ENCODE measurements around the gene CBFA2T2. TPM values are rescaled to one million over a fixed set of nuclear protein-coding genes. Genes with fewer than 3 reads are reported as not detected.
A peak's percentile ranks its signal among the peaks of the same experiment; 100 is the strongest.

Gene CBFA2T2
- total RNA-seq, 2 experiments from 2014 or later, result 12.3 to 16.8 TPM

GRCh38 chr20:33655164-33655563 is 165.3 kb downstream of the CBFA2T2 start:
- peaks cover 22% of the 10 kb centered on the region for H3K4me1 Mint-ChIP-seq

GRCh38 chr20:33656010-33656782 is 166.3 kb downstream of the CBFA2T2 start:
- Mint-ChIP-seq H3K9me3 (ENCODE audit: low read depth) (no peaks in the 10 kb centered on the region), H3K4me3 (no peak overlapping the region), H3K36me3 (no peaks in the 10 kb centered on the region), H3K27me3 (no peaks in the 10 kb centered on the region), H3K27ac (no peak overlapping the region), H3K4me1 (peaks cover 22% of the 10 kb centered on the region)
- no peak for ATAC-seq
- DNase-seq, result no peak
- CTCF ChIA-PET, result interaction anchor here (1.2 to 7.7 kb wide), 2 partner anchors 10 to 199 kb away, joined by 4 to 67 read pairs; partner anchors contain the start of genes ACTL10 and C20orf144

More at GRCh38 chr20:33655164-33655563, 165.3 kb downstream of the CBFA2T2 start:
- Mint-ChIP-seq H3K36me3 (no peaks in the 10 kb centered on the region), H3K27me3 (no peaks in the 10 kb centered on the region), H3K9me3 (ENCODE audit: low read depth) (no peaks in the 10 kb centered on the region), H3K27ac (no peak overlapping the region), H3K4me3 (no peak overlapping the region)
- ATAC-seq (no peak), DNase-seq (no peak)
- CTCF ChIA-PET, result interaction anchor here (0.6 to 7.7 kb wide), 2 partner anchors 11 to 140 kb away, joined by 4 to 67 read pairs; partner anchors contain the start of genes ACTL10 and C20orf144

GRCh38 chr20:33656783-33657703 is 167.1 kb downstream of the CBFA2T2 start:
- peaks cover 14% of the 10 kb centered on the region for H3K4me1 Mint-ChIP-seq
- CTCF ChIA-PET, result interaction anchor here (1.2 to 7.7 kb wide), 2 partner anchors 9 to 200 kb away, joined by 4 to 67 read pairs; partner anchors contain the start of genes ACTL10 and C20orf144
- ATAC-seq, result no peak
- no peak for DNase-seq
- H3K27me3 Mint-ChIP-seq, result no peaks in the 10 kb centered on the region
- no peaks in the 10 kb centered on the region for H3K9me3 Mint-ChIP-seq (ENCODE audit: low read depth)
- no peaks in the 10 kb centered on the region for H3K36me3 Mint-ChIP-seq
- H3K27ac Mint-ChIP-seq, result no peak overlapping the region
- no peak overlapping the region for H3K4me3 Mint-ChIP-seq

GRCh38 chr20:33657704-33658095 is 167.8 kb downstream of the CBFA2T2 start:
- CTCF ChIA-PET, result interaction anchor here (7.7 kb wide), 1 partner anchor 8 kb away, joined by 67 read pairs; the partner anchor contains the start of genes ACTL10 and C20orf144
- Mint-ChIP-seq H3K36me3 (no peaks in the 10 kb centered on the region), H3K4me3 (no peak overlapping the region), H3K27ac (no peak overlapping the region), H3K4me1 (peaks cover 12% of the 10 kb centered on the region), H3K9me3 (ENCODE audit: low read depth) (no peaks in the 10 kb centered on the region), H3K27me3 (no peaks in the 10 kb centered on the region)
- no peak for DNase-seq
- no peak for ATAC-seq

GRCh38 chr20:33658510-33658909 is 168.6 kb downstream of the CBFA2T2 start:
- Mint-ChIP-seq H3K4me3 (no peak overlapping the region), H3K9me3 (ENCODE audit: low read depth) (no peaks in the 10 kb centered on the region), H3K27ac (no peak overlapping the region), H3K4me1 (peaks cover 9% of the 10 kb centered on the region), H3K27me3 (no peaks in the 10 kb centered on the region), H3K36me3 (no peaks in the 10 kb centered on the region)
- DNase-seq (no peak), ATAC-seq (no peak)
- CTCF ChIA-PET, result interaction anchor here (7.7 kb wide), 1 partner anchor 7 kb away, joined by 67 read pairs; the partner anchor contains the start of genes ACTL10 and C20orf144

GRCh38 chr20:33658929-33659328 is 169.0 kb downstream of the CBFA2T2 start:
- H3K36me3 Mint-ChIP-seq, result no peaks in the 10 kb centered on the region
- CTCF ChIA-PET, result interaction anchor here (7.7 kb wide), 1 partner anchor 7 kb away, joined by 67 read pairs; the partner anchor contains the start of genes ACTL10 and C20orf144
- DNase-seq, result no peak
- no peaks in the 10 kb centered on the region for H3K9me3 Mint-ChIP-seq (ENCODE audit: low read depth)
- H3K27me3 Mint-ChIP-seq, result no peaks in the 10 kb centered on the region
- no peak overlapping the region for H3K27ac Mint-ChIP-seq
- no peak overlapping the region for H3K4me3 Mint-ChIP-seq
- H3K4me1 Mint-ChIP-seq, result peaks cover 9% of the 10 kb centered on the region
- no peak for ATAC-seq

GRCh38 chr20:33659341-33660034 is 169.6 kb downstream of the CBFA2T2 start:
- Mint-ChIP-seq H3K4me3 (no peak overlapping the region), H3K27ac (no peak overlapping the region), H3K36me3 (no peaks in the 10 kb centered on the region), H3K9me3 (ENCODE audit: low read depth) (no peaks in the 10 kb centered on the region), H3K4me1 (peaks cover 14% of the 10 kb centered on the region), H3K27me3 (no peaks in the 10 kb centered on the region)
- DNase-seq (no peak), ATAC-seq (no peak)
- CTCF ChIA-PET, result no interaction called here

- peaks cover 20% of the 10 kb centered on the region for H3K4me1 Mint-ChIP-seq
- H3K27ac Mint-ChIP-seq, result no peak overlapping the region
- no peak overlapping the region for H3K4me3 Mint-ChIP-seq
- DNase-seq (no peak), ATAC-seq (no peak)
- no peaks in the 10 kb centered on the region for H3K9me3 Mint-ChIP-seq (ENCODE audit: low read depth)
- H3K36me3 Mint-ChIP-seq, result no peaks in the 10 kb centered on the region
- H3K27me3 Mint-ChIP-seq, result no peaks in the 10 kb centered on the region
- CTCF ChIA-PET, result no interaction called here
These were observed 170.3 kb downstream of the CBFA2T2 start for GRCh38 chr20:33660035-33660684.

GRCh38 chr20:33660685-33661058 is 170.8 kb downstream of the CBFA2T2 start:
- Mint-ChIP-seq H3K27ac (no peak overlapping the region), H3K4me1 (peaks cover 25% of the 10 kb centered on the region), H3K9me3 (ENCODE audit: low read depth) (no peaks in the 10 kb centered on the region), H3K4me3 (no peak overlapping the region), H3K27me3 (no peaks in the 10 kb centered on the region), H3K36me3 (no peaks in the 10 kb centered on the region)
- CTCF ChIA-PET, result interaction anchor here (0.8 kb wide), 1 partner anchor 203 kb away, joined by 3 read pairs; no protein-coding TSS in a partner anchor
- DNase-seq (no peak), ATAC-seq (no peak)

GRCh38 chr20:33662172-33662571 is 172.3 kb downstream of the CBFA2T2 start, which contains the start of gene C20orf144:
Gene C20orf144 (plus strand): TSS chr20:33662327. CDS start chr20:33662346, 19 bp downstream.
- H3K27me3 Mint-ChIP-seq, result no peaks in the 10 kb centered on the region
- ATAC-seq, result no peak
- no peaks in the 10 kb centered on the region for H3K36me3 Mint-ChIP-seq
- H3K4me3 Mint-ChIP-seq, result peak within 1 kb of the TSS; percentile 76
- no peak for DNase-seq
- H3K9me3 Mint-ChIP-seq (ENCODE audit: low read depth), result no peaks in the 10 kb centered on the region
- H3K27ac Mint-ChIP-seq, result peak within 1 kb of the TSS; percentile 84
- CTCF ChIA-PET, result interaction anchor here (0.9 to 7.5 kb wide), 5 partner anchors 7 to 219 kb away, joined by 3 to 67 read pairs (median 3); partner anchors contain the start of genes CBFA2T2 and ZNF341
- peaks cover 34% of the 10 kb centered on the region for H3K4me1 Mint-ChIP-seq

GRCh38 chr20:33663161-33664084 is 173.5 kb downstream of the CBFA2T2 start:
- peak; percentile 70 for ATAC-seq
- Mint-ChIP-seq H3K4me1 (peaks cover 38% of the 10 kb centered on the region), H3K27ac (peak overlapping the region; percentile 84), H3K9me3 (ENCODE audit: low read depth) (no peaks in the 10 kb centered on the region), H3K36me3 (no peaks in the 10 kb centered on the region), H3K4me3 (peak overlapping the region; percentile 76), H3K27me3 (no peaks in the 10 kb centered on the region)
- DNase-seq, result peak; percentile 90
- CTCF ChIA-PET, result interaction anchor here (0.9 to 7.5 kb wide), 9 partner anchors 8 to 261 kb away, joined by 3 to 67 read pairs (median 6); partner anchors contain the start of genes CBFA2T2 and ZNF341
